Keratinocyte (primary cell): Measurements from ENCODE around the gene FAM9A.

Experiments used
- EZH2 ChIP-seq: IDR thresholded peaks from one replicate; pipeline ENCODE4 v1.6.1; 2012; ENCODE audit warnings: inconsistent platforms, mild to moderate bottlenecking, low read length, moderate library complexity
- TF ChIP-seq, protein P1 (sequence below), 3 experiments: IDR thresholded peaks in 1 of 3; conservative IDR thresholded peaks in 1 of 3; optimal IDR thresholded peaks in 1 of 3; 2 replicates in 2 of 3; 3 replicates in 1 of 3; pipeline versions ENCODE3 to v1.5.1; 2011; ENCODE audit warnings: low read length in 3 of 3, mild to moderate bottlenecking in 3 of 3, moderate library complexity in 2 of 3, control low read depth in 1 of 3, inconsistent platforms in 1 of 3; ENCODE audit not compliant: insufficient read depth in 2 of 3; ENCODE audit errors: extremely low read depth in 1 of 3

DNA sequence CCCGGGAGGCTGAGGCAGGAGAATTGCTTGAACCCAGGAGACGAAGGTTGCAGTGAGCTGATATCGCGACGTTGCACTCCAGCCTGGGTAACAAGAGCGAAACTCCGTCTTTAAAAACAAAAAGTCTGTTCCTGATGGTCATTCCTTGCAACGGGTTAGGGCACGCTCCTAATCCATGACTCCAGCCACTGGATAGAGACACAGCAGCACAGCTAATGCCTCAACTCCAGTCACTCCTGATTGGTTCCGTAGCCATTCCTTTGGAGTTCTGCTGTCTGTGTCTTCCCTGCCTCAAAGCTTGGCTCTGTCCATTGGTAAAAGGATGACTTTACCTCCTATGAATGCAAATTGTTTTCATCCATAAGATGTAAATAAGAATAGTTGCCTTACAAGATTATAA is 44.3 kb upstream of the FAM9A start:
- TF ChIP-seq, protein P1, sequence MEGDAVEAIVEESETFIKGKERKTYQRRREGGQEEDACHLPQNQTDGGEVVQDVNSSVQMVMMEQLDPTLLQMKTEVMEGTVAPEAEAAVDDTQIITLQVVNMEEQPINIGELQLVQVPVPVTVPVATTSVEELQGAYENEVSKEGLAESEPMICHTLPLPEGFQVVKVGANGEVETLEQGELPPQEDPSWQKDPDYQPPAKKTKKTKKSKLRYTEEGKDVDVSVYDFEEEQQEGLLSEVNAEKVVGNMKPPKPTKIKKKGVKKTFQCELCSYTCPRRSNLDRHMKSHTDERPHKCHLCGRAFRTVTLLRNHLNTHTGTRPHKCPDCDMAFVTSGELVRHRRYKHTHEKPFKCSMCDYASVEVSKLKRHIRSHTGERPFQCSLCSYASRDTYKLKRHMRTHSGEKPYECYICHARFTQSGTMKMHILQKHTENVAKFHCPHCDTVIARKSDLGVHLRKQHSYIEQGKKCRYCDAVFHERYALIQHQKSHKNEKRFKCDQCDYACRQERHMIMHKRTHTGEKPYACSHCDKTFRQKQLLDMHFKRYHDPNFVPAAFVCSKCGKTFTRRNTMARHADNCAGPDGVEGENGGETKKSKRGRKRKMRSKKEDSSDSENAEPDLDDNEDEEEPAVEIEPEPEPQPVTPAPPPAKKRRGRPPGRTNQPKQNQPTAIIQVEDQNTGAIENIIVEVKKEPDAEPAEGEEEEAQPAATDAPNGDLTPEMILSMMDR (optimal IDR thresholded peaks at IDR 0.05 in 1 of 3, IDR thresholded peaks at IDR 0.05 in 1 of 3, conservative IDR thresholded peaks at IDR 0.05 in 1 of 3; ENCODE audit: extremely low read depth in 1 of 3, insufficient read depth in 2 of 3, low read length in 3 of 3) = no peak
- no peak for TF ChIP-seq EZH2
